HG03439 (cell line): Measurements from ENCODE around the gene STX10.

Experiments used
- ATAC-seq: cut with Tn5 transposase; IDR thresholded peaks from one replicate; pipeline ENCODE4 v1.9.1; 2021; ENCODE audit warnings: mild to moderate bottlenecking, moderate library complexity; ENCODE audit not compliant: unreplicated experiment

Gene STX10

DNA sequence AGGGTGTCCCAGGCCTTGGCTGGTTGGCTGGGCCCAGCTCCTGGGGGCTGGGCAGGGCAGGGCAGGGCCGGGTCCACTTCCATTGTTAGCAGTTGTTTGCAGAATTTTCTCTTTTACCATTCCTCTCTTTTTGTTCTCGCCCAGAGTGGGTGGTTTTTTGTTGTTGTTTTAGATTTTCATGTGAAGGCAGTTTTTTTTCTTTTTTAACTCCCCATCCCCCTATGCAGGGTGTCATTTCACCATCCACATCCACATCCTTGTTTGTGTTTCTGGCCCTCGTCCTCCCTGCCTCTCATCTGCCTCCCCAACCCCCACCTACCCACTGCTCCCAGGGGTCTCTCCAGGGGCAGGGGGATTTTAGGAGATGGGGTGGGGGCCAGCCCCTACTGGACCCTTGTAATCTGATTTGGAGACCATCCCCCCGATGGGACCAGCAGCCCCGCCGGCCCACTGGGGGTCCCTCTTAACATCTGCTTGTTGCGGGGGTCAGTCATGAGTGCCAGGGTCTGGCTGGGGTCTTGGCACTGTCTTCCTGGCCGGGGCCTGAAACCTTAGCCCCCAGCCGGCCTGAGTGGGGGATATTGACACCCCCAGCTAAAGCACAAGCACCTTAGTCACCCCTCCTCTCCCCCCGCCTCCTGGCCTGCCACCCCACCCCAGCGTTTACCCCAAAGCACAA, 10.4 kb downstream of the STX10 start:
- no peak for ATAC-seq

DNA sequence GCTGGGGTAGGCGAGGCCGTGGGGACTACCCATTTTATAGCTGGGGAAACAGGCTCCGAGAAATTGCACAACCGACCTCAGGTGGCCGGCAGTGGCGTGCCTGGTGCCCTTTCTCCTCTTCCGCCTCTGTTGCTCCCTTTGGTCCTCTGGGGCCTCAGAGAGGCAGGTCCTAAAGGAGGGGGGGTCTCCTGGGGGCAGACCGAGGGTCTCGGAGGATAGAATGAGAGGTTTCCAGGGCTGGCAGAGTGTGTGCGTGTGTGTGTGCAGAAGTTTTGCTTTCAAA, 11.3 kb downstream of the STX10 start:
- no peak for ATAC-seq

DNA sequence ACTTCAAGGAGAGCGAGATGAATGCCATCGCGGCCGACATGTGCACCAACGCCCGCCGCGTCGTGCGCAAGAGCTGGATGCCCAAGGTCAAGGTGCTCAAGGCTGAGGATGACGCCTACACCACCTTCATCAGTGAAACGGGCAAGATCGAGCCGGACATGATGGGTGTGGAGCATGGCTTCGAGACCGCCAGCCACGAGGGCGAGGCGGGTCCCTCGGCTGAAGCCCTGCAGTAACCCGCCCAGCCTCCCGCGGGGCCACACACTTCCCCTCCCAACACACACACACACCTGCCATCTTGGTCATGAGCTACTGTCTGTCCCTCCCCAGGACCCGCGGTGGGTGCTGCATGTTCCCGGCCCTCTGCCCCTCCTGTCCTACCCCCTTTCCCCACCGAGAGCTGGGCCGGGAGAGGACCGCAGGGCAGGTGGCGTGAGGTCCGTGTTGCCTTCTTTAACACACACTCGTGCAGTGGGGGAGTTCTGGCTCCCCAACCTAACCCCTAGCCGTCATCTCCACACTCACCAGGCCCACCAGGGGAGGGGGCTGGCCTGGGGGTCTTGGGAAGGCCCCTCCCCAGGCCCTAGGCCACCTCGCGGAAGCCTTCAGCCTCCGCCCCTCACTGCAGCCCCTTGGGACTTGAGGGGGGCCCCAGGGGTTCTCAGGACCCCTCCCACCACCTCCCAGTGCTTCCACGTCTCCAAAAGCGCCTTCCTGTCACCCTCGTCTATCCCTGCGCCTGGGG, 11.8 kb downstream of the STX10 start:
- ATAC-seq = no peak

DNA sequence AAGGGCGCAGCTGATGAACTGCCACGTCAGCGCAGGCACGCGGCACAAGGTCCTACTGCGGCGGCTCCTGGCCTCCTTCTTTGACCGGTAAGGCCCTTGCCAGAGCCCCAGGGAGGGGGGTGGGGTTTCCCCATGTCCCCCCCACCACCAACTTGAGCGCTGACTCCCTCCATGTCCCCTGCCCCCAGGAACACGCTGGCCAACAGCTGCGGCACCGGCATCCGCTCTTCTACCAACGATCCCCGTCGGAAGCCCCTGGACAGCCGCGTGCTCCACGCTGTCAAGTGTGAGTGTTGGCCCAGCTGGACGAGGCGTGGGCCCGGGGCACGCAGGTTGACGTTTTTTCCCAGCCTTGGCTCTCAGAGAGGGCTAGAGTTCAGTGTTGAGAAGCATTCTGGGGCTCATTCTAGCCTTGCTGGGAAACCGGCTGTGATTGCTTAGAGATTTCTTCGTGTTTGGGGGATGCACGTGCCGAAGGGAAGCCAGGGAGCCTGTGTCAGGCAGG, 12.8 kb downstream of the STX10 start:
- no peak for ATAC-seq

DNA sequence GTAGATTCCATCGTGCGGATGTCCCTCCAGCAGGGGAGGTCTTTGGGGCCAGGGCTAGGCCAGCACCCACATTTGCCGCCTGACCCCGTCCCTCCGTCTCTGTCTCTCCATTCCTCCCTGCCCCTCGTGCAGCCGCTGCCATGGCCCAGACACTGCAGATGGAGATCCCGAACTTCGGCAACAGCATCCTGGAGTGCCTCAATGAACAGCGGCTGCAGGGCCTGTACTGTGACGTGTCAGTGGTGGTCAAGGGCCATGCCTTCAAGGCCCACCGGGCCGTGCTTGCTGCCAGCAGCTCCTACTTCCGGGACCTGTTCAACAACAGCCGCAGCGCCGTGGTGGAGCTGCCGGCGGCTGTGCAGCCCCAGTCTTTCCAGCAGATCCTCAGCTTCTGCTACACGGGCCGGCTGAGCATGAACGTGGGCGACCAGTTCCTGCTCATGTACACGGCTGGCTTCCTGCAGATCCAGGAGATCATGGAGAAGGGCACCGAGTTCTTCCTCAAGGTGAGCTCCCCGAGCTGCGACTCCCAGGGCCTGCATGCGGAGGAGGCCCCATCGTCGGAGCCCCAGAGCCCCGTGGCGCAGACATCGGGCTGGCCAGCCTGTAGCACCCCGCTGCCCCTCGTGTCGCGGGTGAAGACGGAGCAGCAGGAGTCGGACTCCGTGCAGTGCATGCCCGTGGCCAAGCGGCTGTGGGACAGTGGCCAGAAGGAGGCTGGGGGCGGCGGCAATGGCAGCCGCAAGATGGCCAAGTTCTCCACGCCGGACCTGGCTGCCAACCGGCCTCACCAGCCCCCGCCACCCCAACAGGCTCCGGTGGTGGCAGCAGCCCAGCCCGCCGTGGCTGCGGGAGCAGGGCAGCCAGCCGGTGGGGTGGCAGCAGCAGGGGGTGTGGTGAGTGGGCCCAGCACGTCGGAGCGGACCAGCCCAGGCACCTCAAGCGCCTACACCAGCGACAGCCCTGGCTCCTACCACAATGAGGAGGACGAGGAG, 14.8 kb downstream of the STX10 start:
- ATAC-seq = no peak

DNA sequence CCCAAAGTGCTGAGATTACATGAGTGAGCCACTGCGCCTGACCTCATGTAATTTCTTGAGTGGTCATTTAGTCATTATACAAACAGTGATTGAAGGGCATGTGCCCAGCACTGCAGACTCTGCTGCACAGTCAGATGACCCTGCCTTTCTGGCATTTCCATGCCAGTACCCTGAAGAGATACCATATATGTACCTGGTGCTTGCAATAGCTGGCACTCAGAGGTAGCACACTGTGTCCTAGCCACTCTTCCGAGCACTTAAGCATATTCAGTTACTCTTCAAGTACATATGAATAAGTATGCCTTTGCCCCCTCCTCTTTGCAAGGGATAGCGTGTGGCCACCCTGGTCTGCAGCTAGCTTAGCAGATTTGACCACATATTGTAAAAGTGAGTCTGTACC, 15.5 kb downstream of the STX10 start:
- no peak for ATAC-seq

DNA sequence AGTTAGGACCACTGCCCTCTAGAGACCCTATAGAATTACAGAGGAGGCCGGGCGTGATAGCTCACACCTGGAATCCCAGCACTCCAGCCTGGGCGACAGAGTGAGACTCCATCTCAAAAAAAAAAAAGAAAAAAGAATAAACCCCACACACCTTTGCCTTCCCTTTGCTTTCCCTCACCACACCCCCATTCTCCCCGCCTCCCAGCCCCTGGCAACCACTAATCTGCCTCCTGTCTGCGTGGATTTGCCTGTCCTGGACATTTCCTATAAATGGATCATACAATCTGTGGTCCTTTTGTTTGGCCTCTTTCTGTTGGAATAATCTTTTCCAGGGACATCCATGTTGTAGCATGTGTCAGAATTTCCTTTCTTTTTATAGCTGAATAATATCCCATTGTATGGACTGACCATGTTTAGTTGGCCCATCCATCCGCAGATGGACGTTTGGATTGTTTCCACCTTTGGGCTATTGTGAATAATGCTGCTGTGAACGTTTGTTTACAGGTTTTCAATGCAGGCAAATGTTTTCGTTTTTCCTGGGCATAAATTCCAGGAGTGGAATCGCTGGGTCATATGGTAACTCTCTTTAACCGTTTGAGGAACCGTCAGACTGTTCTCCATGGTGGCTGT, 16.8 kb downstream of the STX10 start:
- no peak for ATAC-seq

DNA sequence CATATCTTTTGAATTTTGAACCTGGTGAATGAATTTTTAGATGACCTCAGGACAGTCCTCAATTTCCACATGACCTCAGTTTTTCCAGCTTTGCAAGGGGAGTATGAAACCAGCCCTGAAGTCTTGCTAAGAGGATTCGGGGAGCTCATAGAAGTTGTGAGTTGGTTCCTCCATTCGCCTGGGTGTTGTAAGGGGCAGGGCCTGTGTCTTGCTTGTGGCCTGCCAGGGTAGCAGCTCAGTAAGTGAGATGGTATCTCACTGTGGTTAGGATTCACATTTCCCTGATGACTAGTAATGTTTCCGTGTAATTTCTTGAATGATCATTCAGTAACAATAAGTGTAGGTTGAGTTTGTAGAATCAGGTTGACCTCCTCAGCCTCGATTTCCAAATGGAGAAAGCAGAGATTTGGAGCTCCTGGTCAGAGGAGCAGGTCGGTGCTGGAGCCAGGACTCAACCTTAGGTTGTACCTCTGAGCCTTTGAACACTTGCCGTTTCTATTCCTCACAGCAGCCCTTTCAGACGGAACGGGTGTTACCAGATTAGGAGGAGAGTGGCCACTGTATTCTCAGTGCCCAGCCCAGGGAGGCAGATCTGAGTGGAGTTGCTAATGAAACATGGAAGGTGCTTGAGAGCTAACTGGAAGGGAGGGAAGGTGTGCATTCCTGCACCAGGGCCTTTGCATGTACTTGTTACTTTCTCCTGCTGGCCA, 17.5 kb downstream of the STX10 start:
- ATAC-seq = no peak

DNA sequence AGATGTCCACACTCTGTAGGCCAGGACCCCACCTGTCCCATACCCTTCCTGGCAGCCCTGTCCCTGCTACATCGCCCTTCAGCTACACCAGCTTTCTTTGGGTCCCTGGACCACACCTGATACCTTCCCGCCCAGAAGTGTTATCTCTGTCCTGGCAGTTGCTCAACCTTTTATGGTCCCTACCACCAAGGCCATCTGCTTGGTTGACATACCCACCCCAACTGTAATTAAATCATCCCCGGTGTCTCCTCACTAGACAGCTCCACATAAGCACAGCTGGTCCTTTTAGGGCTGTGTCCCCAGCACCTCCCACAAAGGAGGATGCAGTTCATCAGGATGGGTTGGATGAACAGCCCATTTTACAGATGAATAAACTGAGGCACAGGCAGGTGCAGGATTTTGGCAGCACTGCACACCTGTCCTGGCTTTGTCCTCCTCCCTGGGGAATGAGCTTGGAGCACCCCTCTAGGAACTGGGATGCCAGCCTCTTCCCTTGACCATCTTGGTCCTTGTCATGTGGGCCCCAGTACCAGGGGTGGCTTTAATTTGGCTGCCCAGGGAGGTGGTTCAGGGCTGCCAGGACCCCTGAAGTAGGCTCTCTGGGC, 19.2 kb downstream of the STX10 start:
- ATAC-seq = no peak

DNA sequence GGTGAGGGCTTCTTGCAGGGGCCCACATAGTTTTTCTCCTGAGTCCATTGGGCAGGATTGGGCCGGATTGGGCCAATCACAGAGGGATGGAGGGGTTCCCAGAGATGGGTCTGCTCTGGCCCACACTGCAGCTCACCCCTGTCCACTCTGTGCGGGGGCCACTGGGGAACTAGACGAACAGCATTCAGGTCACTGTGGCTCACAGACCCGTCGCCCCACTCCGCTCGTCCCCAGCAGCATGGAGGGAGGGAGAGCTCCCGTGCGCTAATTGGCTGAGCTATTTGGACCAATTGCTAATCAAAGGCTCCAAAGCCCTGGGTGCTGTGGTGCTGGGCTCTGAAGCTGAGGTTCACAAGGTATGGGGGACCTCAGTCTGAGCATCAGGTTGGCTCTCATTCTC, 20.8 kb downstream of the STX10 start:
- ATAC-seq = no peak

DNA sequence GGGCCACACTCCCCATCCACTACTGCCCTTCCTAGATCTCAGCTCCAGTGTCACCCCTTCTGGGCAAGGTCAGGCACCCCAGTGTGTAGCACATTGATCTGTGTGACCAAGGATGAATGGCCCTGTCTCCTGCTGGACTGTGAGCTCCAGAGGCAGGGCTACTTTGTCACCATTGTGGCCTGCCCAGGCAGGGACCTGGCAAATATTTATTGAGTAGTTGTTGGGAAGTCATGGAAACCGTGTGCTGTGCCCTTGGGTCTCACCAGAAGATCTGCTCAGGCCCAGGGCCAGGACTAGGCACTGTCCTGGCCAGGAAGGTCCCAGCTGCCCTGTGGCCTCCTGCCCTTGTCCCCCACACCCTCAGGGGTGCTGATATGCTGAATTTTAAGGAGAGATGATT, 21.6 kb downstream of the STX10 start:
- ATAC-seq = no peak

DNA sequence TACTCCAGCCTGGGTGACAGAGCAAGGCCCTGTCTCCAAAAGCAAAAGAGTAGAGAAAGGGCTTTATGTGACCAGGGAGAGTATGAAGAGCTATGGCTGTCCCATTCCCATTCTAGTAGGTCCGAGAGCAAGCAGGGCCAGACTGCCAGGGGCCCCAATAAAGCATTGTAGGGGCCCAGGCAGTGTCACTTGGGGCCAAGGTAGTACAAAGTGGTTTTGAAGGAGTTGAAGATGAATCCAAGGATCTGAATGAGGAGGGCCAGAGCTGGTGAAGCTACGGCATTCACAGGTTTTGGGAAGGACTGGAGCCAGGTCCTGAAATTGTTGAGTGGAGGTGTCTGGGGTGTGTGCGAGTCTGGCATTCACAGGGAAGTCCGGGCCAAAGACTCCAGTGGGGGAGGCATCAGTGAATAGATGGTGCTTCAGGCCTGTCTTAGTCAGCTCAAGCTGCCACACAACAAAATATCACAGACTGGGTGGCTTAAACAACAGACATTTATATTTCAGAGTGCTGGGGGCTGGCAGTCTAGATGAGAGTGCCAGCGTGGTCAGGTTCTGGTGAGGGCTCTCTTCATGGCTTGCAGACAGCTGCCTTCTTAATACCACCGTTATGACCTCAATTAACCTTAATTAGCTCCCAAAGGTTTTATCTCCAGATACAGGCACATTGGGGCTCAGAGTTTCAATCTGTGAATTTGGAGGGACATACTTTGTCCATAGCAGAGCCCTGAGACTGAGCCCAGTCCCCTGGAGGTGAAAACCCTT, 22.2 kb downstream of the STX10 start:
- ATAC-seq = no peak

DNA sequence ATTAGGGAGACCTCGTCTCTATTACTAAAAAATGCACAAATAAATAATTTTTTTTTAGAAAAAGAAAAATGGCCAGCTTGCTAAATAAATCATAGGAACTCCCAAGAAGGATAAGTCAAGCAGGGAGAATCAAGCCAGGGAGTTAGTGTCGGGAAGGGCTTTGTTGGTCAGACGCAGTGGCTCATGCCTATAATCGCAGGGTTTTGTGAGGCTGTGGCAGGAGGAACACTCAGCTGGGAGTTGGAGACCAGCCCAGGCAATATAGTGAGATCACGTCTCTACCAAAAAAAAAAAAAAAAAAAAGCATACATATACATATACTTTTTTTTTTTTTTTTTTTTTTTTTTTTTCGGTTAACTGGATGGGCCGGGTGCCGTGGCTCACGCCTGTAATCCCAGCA, 23.1 kb downstream of the STX10 start:
- no peak for ATAC-seq

DNA sequence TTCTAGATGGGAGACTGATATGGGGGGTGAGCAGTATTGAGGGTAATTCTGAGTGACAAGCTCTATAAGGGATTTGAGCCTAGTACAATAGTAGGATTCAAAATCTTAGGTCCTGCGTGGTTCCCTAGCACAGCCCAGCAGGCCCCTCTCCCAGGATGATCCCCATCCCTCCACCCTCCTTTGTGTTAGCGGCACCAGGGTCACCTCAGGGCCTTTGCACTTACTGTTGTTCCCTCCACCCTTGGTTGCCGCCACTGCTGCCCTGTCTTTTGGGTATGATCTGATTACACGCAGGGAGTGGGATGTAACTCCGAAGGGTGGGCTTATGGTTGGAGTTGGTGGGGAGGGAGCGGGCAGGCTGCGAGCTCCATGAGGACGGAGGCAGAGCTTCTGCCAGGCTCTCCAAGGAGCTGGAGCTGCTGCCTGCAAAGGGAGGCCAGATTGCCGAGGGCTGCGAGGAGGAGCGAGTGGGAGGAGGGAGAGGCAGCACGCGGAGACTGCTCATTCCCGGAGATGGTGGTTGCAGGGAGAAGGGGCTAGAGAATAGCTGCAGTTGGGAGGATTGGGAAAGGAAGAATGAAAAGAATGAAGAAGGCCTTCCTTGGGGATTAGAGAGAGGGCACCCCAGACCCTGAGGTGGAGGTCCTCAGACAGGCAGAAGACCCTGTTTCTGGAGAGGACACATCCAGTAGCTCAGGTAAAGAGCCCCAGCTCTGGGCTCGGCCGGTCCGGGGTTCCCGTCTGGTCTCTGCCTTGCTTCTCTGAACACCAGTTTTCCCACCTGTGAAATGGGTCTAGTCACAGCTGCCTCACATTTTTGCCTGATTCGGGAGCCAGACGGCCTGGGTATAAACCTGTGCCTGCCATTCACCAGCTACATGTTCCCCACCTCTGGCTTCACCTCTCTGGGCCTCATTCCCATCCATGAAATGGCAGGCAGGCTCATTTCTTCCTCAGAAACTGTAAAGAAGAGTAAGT, 26.9 kb downstream of the STX10 start:
- ATAC-seq = no peak

DNA sequence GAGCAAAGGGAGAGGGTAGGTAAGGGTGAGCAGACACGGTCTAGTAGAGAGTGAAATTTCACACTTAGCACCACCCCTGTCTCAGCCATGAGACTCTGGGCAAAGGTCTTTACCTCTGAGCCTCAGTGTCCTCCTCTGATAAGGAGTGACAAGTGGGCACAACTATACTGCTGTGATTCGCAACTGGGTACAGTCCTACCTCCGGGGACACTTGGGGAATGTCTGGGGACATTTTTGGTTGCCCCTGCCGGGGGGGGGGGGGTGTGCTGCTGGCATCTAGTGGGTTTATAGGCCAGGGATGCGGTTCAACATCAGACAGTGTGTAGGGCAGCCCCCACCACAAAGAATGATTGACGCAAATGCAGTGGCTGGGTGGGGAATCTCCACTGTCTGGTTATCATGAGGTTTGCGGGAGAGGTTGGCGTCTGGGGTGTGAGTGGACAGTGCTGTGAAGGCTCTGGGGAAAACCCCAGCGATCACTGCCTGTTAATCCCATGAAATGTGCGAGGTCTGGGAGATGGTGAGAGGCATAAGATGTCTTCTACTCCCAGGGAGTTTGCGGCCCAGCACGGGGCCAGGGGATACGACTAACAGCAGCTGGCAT, 27.8 kb downstream of the STX10 start:
- ATAC-seq = no peak

DNA sequence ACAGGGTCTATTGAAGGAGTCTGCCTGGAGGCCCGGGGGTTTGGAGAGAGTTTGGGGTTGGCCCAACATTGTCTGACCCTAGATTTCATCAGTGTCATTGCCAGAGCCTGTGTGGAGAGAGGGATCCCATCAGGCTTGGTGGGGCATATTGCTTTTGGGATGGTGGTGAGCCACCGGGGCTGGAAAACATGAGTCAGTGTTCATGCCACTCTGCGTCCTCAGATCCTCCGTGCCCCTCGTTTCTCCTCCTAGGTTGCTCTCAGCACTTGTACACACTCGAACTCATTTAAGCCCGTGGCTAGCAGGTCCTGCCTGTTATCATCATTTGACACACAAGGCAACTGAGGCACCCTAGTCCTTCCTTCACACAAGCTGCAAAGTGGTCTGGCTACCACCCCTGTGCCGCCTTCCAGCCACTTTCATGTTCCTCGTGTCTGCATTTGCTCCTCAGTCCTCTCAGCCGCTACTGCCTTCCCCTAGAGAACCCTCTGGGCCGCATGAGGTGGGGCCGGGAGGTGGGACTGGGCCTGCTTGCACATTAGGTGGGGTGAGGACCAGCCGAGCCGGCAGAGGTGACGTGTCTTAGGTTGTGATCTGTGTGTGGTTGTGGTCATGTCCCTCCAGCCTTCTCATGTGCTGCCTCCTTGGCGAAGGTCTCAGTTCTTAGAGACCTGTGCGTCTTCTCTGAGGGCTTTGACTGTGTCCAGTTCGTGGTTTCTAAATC, 28.5 kb downstream of the STX10 start:
- ATAC-seq = no peak

DNA sequence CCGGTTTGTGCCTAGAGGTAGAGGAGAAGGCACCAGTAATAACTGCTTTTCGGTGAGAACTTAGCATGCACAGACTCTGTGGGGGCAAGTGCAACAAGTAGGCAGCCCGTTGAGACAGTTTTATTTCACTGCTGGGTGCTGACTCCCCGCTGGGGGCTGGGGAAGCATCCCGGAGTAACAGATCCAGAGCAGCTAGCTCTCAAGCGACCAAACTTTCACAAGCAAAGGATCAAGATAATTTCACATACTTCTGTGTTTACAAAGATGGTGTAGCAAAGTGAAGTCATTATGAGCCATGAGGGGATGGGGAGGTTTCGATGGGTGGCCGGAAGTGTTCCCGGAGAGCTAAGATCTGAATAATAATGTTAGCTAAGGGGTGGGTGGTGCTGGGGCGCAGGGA, 29.4 kb downstream of the STX10 start:
- ATAC-seq = no peak
